MM.1S (cell line): Measurements from ENCODE around the gene COG2.

Experiments
- EZH2 ChIP-seq: fragments of 300-600 bp; sonication (generic); optimal IDR thresholded peaks from 2 replicates; pipeline ENCODE3; 2017; ENCODE audit warnings: low read depth, mild to moderate bottlenecking, antibody characterized with exemption, low read length, mixed read lengths
- EZH2phosphoT487 ChIP-seq: fragments of 300-600 bp; sonication (generic); IDR thresholded peaks from 2 replicates; pipeline ENCODE4 v1.6.1; 2018; ENCODE audit warnings: antibody characterized with exemption, low read length
- TF ChIP-seq, protein P1 (sequence below): fragments of 300-600 bp; sonication (generic); IDR thresholded peaks from 2 replicates; pipeline ENCODE4 v1.5.1; 2016; ENCODE audit warnings: antibody characterized with exemption, low read length, mixed read lengths

DNA sequence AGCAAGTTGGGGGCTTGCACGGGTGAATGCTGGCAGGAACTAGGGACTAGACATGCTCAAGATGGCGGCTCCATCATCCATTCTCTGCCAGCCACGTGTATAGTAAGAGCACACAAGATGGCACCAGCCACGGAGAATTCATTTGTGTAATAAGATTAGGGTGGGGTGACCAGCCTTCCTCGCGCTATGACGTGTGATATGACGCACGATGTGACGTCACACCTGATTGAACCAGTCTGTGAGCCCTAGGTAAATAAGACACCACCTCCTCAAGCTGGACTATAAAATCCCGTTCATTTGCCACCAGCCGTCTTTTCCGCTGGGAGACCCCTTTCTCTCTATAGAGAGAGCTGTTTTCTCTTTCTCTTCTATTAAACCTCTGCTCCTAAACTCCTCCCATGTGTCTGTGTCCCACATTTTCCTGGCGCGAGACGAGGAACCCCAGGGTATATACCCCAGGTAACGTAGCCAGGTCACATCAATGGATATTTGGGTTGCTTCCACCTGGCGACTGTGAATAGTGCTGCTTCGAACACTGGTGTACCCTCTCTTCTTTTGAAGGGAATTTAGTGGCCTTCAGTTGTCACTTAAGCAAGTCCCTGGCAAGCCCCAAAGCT, 18.1 kb upstream of the COG2 start:
- TF ChIP-seq, protein P1, sequence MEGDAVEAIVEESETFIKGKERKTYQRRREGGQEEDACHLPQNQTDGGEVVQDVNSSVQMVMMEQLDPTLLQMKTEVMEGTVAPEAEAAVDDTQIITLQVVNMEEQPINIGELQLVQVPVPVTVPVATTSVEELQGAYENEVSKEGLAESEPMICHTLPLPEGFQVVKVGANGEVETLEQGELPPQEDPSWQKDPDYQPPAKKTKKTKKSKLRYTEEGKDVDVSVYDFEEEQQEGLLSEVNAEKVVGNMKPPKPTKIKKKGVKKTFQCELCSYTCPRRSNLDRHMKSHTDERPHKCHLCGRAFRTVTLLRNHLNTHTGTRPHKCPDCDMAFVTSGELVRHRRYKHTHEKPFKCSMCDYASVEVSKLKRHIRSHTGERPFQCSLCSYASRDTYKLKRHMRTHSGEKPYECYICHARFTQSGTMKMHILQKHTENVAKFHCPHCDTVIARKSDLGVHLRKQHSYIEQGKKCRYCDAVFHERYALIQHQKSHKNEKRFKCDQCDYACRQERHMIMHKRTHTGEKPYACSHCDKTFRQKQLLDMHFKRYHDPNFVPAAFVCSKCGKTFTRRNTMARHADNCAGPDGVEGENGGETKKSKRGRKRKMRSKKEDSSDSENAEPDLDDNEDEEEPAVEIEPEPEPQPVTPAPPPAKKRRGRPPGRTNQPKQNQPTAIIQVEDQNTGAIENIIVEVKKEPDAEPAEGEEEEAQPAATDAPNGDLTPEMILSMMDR = no peak
- no peak for TF ChIP-seq EZH2
- TF ChIP-seq EZH2phosphoT487 = no peak
